Mesendoderm (in vitro differentiated cells): ENCODE data around the gene FAM151B.
A peak's percentile ranks its signal among the peaks of the same experiment; 100 is the strongest.

Experiments
- DNase-seq: peaks from one replicate; pipeline ENCODE4 v3.0.0; 2013
- H2AK5ac ChIP-seq: 2 replicates; pipeline ENCODE4 v1.6.1; 2013; ENCODE audit warnings: low read length, inconsistent platforms
- H2BK120ac ChIP-seq: 2 replicates; pipeline ENCODE4 v1.6.1; 2013; ENCODE audit warnings: low read depth, mild to moderate bottlenecking, low read length, moderate library complexity, mixed read lengths
- H2BK15ac ChIP-seq: replicated peaks from 2 replicates; pipeline ENCODE4 v1.6.1; 2013; ENCODE audit warnings: low read depth, mild to moderate bottlenecking, moderate library complexity
- H2BK5ac ChIP-seq: 2 replicates; pipeline ENCODE4 v1.6.1; 2013; ENCODE audit warnings: low read length, inconsistent platforms
- H3K18ac ChIP-seq: 2 replicates; pipeline ENCODE4 v1.6.1; 2013; ENCODE audit warnings: mild to moderate bottlenecking, low read length, mixed read lengths
- H3K23ac ChIP-seq: one replicate; pipeline ENCODE4 v1.6.1; 2013; ENCODE audit warnings: low read length
- H3K27ac ChIP-seq: 2 replicates; pipeline ENCODE4 v1.5.1; 2013; ENCODE audit warnings: low read depth, mild to moderate bottlenecking, inconsistent platforms, low read length, moderate library complexity
- H3K27me3 ChIP-seq: 2 replicates; pipeline ENCODE4 v1.6.1; 2013; ENCODE audit warnings: low read length, control low read depth, mild to moderate bottlenecking, inconsistent platforms; ENCODE audit not compliant: insufficient read depth, poor library complexity
- H3K36me3 ChIP-seq: 2 replicates; pipeline ENCODE4 v1.6.1; 2013; ENCODE audit warnings: low read length, inconsistent platforms; ENCODE audit not compliant: control insufficient read depth, insufficient read depth
- H3K4ac ChIP-seq: one replicate; pipeline ENCODE4 v1.6.1; 2013; ENCODE audit warnings: low read depth, mild to moderate bottlenecking, low read length, moderate library complexity
- H3K4me1 ChIP-seq: 2 replicates; pipeline ENCODE4 v1.6.1; 2013; ENCODE audit warnings: low read depth, low read length, inconsistent platforms; ENCODE audit not compliant: control insufficient read depth
- H3K4me2 ChIP-seq: 2 replicates; pipeline ENCODE4 v1.6.1; 2013; ENCODE audit warnings: low read length
- H3K4me3 ChIP-seq: 2 replicates; pipeline ENCODE4 v1.5.1; 2013; ENCODE audit warnings: mild to moderate bottlenecking, low read length
- H3K56ac ChIP-seq: one replicate; pipeline ENCODE4 v1.6.1; 2013; ENCODE audit warnings: low read length
- H3K79me1 ChIP-seq: 2 replicates; pipeline ENCODE4 v1.6.1; 2013; ENCODE audit warnings: low read length, inconsistent platforms
- H3K79me2 ChIP-seq: 2 replicates; pipeline ENCODE4 v1.6.1; 2013; ENCODE audit warnings: mild to moderate bottlenecking, low read length; ENCODE audit not compliant: control insufficient read depth, insufficient read depth
- H3K9ac ChIP-seq: 2 replicates; pipeline ENCODE4 v1.6.1; 2013; ENCODE audit warnings: low read length, inconsistent platforms
- H4K5ac ChIP-seq: one replicate; pipeline ENCODE4 v1.6.1; 2013; ENCODE audit warnings: low read length
- H4K8ac ChIP-seq: one replicate; pipeline ENCODE4 v1.6.1; 2013; ENCODE audit warnings: low read depth, mild to moderate bottlenecking, control low read depth, low read length, moderate library complexity
- WGBS: extraction: QIAGEN DNeasy Blood & Tissue Kit; methylation state at CpG from one replicate; pipeline ENCODE4 v1.1.7; 2013; ENCODE audit warnings: low lambda C conversion rate, missing lambda C conversion rate; ENCODE audit not compliant: insufficient coverage; ENCODE audit errors: extremely low coverage; 5-methylcytosine and 5-hydroxymethylcytosine counted together

FAM151B gene

DNA sequence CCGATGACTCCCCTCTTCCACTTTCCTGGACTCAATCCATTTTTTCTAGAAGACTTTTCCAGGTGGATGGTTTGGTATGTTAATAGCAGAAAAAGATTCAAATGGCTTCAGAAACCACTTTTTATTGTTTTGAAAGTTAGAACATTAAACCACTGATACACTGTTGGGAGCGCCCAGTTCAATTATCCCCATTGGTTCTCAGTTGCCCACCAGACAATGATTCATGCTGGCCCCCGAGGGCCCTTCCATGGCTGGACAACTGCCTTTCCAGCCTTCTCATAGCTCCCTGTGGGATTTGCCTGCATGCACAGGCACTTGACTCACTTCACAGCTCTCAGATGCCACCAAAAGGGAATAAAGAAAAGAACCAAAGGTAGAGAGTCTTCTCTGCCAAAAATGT lies 103.5 kb downstream of the FAM151B start:
- Histone ChIP-seq H3K18ac (no peak overlapping the region), H3K4me3 (no peak overlapping the region), H3K4me2 (no peak overlapping the region), H3K56ac (no peak overlapping the region), H3K79me1 (no peaks in the 10 kb centered on the region), H3K36me3 (no peaks in the 10 kb centered on the region), H4K8ac (no peak overlapping the region), H3K79me2 (no peaks in the 10 kb centered on the region), H3K27ac (no peak overlapping the region), H3K27me3 (no peaks in the 10 kb centered on the region), H2BK15ac (no peak overlapping the region), H3K9ac (no peak overlapping the region), H2BK5ac (no peak overlapping the region), H3K23ac (no peak overlapping the region), H2BK120ac (no peak overlapping the region), H3K4ac (no peak overlapping the region), H3K4me1 (no peaks in the 10 kb centered on the region), H2AK5ac (no peak overlapping the region), H4K5ac (no peak overlapping the region)
- no peak for DNase-seq
- WGBS, result no CpG with 5 or more reads among the region's 3 CpGs

DNA sequence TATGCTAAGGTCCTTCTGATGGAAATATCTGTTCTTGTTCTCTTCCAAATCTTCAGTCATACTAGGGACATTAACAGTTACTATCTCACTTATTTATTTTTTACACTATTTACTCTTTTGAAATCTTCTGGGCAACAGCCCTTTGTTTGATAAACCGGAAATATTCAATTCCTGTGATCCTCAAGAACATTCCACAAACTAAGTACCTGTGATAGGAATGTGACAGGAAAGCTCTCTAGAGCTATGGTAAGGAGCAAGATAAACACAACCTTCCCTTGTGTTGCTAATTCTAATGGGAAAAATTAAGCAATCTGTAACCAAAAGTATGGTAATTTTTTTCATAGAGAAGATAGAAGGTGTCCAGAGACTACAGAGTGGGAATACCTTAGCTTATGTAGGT lies 104.2 kb downstream of the FAM151B start:
- Histone ChIP-seq H3K27ac (no peak overlapping the region), H3K4ac (no peak overlapping the region), H2BK5ac (no peak overlapping the region), H3K36me3 (no peaks in the 10 kb centered on the region), H3K27me3 (no peaks in the 10 kb centered on the region), H3K79me2 (no peaks in the 10 kb centered on the region), H2BK120ac (no peak overlapping the region), H3K4me1 (no peaks in the 10 kb centered on the region), H3K9ac (no peak overlapping the region), H2BK15ac (no peak overlapping the region), H4K5ac (no peak overlapping the region), H4K8ac (no peak overlapping the region), H3K23ac (no peak overlapping the region), H3K4me2 (no peak overlapping the region), H2AK5ac (no peak overlapping the region), H3K4me3 (no peak overlapping the region), H3K18ac (no peak overlapping the region), H3K56ac (no peak overlapping the region), H3K79me1 (no peaks in the 10 kb centered on the region)
- DNase-seq, result peak; percentile 55
- no CpG with 5 or more reads among the region's 1 CpG for WGBS
